ENCODE data around the gene TMEM154.
A peak's percentile ranks its signal among the peaks of the same experiment; 100 is the strongest.

Gene TMEM154

GRCh38 chr4:152591396-152591795 is 88.4 kb downstream of the TMEM154 start:
- TF ChIP-seq CTCF (conservative IDR thresholded peaks at IDR 0.05) = no peak
- peak overlapping the region; percentile 63 for H3K27ac ChIP-seq

DNA sequence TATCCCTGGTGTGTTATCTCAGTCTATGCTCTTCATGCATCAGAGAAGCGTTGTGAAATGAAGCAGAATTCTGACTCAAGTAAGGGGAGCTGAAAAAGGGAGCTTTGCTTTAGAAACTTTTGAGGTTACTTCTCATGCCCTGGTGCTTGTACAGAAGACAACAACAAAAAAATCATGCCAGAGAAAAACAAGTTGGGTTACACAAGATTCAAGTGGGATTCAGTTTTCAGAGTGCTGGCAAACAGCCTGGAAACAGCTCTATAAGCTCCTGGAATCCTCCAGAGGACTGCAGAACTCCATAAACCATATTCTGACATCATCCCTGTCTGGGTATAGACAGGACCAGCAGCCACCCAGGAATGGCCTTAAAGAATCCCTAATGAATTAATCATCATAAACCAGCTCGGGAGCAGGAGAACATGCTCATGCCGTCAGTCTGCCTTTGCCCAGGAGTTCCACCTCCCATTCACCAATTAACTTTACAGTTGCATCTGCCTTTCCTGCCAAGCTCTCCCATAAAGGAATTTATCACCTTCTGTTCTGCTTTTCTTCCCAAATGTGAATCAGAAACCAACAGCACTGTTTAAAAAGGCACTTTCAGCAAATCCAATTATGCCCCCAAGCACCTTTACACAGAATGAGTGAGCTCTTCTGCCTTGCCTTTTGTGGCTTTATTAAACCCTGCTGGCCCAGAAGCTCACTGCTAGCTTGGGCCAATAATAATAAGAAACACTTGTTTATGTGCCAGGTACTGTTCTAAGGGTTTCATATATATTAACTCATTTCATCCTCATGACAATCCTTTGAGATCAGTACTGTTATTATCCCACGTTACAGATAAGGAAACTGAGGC is 89.4 kb downstream of the TMEM154 start:
- no peak; the same call in 1 of the 2 replicates for TF ChIP-seq CTCF (conservative IDR thresholded peaks at IDR 0.05)
- peak overlapping the region; percentile 63 for H3K27ac ChIP-seq

DNA sequence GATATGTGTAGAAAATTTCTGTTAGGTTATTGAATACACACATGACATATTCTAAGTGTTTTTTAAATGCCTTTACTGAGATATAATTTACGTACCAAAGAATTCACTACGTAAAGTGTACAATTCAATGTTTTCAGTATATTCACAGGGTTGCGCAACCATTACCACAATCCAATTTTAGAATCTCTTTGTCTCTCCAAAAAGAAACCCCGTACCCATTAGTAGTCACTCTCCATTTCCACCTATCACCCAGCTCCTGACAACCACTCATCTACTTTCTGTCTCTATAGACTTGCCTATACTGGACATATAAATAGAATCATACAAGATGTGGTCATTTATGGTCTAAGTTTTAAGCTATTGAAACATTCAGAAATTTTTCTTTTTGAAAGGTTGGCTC is 90.9 kb downstream of the TMEM154 start:
- no peak for TF ChIP-seq CTCF (conservative IDR thresholded peaks at IDR 0.05)

GRCh38 chr4:152587127-152587526 is 92.7 kb downstream of the TMEM154 start:
- TF ChIP-seq CTCF (conservative IDR thresholded peaks at IDR 0.05) = no peak
- H3K27ac ChIP-seq = no peak overlapping the region

More for the DNA sequence above, 90.9 kb downstream of the TMEM154 start:
- no peak overlapping the region for H3K27ac ChIP-seq

DNA sequence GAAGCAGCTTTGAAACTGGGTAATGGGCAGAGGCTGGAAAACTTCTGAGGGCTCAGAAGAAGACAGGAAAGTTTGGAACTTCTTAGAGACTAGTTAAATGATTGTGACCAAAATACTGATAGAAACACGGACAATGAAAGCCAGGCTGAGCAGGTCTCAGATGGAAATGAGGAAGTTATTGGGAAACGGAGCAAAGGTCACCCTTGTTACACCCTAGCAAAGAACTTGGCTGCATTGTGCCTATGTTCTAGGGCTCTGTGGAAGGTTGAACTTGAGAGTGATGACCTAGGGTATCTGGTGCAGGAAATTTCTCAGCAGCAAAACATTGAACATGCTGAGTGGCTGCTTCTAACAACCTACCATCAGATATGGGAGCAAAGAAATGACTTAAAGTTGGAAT is 93.1 kb downstream of the TMEM154 start:
- no peak for TF ChIP-seq CTCF (conservative IDR thresholded peaks at IDR 0.05)

GRCh38 chr4:152585023-152585441 is 94.8 kb downstream of the TMEM154 start:
- H3K27ac ChIP-seq = no peak overlapping the region
- no peak for TF ChIP-seq CTCF (conservative IDR thresholded peaks at IDR 0.05)

More for the DNA sequence above, 93.1 kb downstream of the TMEM154 start:
- no peak overlapping the region for H3K27ac ChIP-seq

DNA sequence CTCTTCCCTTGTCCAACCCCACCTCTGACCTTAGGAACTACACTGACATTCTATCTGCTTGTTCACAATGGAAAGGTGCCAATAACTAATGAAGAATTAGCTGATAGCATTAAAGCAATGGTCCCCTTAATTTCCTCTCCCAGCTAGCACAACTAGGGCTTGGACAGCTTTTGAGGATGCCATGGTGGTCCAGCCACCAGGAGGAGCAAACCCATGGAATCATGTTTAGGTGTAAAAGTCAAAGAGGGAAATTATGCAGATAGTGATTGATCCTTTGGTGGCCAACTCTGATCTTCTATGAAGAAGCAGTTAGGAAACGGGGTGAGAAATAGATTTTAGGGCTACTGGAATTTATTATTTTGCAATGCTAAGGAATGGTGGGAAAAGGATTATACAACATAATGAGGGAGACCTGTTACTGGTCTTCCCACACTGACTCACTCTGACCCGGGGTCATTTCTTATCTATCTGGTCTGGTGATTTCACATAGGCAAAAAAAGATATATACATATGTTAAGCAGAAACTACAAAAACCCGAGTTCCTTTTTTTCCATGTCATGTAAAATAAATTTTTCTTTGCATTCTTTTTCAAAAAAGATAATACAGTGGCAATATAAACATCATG is 98.1 kb downstream of the TMEM154 start:
- TF ChIP-seq CTCF (conservative IDR thresholded peaks at IDR 0.05) = no peak
- no peak overlapping the region for H3K27ac ChIP-seq
